ENCODE results near the gene SHROOM3. TPM values are rescaled to one million over a fixed set of nuclear protein-coding genes. Genes with fewer than 3 reads are reported as not detected.
"Not testable (repeated sequence)": the region's sequence is repeated elsewhere in the genome, so short reads cannot be mapped to it uniquely, and the experiment has no call there.

Gene SHROOM3
- total RNA-seq, 2 donors from 2014 or later = 30.6 to 30.9 TPM

DNA sequence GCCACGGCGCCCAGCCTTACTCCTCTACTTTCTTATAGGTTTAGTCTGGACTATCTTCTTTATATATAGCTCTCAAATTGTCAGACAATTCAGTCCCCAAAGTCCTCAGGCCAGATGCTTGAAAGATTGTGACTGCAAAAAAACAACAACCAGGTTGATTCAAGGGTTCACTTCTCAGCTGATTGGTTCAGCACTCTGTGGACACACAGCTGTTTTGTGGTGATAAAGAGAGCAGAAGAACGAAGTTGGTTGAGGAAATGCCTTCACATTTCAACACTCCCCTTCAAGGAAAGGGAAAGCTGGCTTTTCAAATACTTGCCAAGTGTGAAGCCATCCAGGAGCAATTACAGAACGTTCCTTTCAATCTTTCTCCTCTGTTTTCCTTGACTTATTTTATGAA lies 166.8 kb downstream of the SHROOM3 start:
- no peaks in the 10 kb centered on the region for H3K9me3 ChIP-seq
- H3K4me3 ChIP-seq = no peak overlapping the region
- TF ChIP-seq, protein P1, sequence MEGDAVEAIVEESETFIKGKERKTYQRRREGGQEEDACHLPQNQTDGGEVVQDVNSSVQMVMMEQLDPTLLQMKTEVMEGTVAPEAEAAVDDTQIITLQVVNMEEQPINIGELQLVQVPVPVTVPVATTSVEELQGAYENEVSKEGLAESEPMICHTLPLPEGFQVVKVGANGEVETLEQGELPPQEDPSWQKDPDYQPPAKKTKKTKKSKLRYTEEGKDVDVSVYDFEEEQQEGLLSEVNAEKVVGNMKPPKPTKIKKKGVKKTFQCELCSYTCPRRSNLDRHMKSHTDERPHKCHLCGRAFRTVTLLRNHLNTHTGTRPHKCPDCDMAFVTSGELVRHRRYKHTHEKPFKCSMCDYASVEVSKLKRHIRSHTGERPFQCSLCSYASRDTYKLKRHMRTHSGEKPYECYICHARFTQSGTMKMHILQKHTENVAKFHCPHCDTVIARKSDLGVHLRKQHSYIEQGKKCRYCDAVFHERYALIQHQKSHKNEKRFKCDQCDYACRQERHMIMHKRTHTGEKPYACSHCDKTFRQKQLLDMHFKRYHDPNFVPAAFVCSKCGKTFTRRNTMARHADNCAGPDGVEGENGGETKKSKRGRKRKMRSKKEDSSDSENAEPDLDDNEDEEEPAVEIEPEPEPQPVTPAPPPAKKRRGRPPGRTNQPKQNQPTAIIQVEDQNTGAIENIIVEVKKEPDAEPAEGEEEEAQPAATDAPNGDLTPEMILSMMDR (IDR thresholded peaks at IDR 0.05) = no peak
- DNase-seq (ENCODE audit: low spot score) = no peak
- peaks cover 0 to 35% of the 10 kb centered on the region in 2 donors for H3K4me1 ChIP-seq
- H3K27me3 ChIP-seq = no peaks in the 10 kb centered on the region
- H3K36me3 ChIP-seq = no peaks in the 10 kb centered on the region
- no peak overlapping the region for H3K27ac ChIP-seq

DNA sequence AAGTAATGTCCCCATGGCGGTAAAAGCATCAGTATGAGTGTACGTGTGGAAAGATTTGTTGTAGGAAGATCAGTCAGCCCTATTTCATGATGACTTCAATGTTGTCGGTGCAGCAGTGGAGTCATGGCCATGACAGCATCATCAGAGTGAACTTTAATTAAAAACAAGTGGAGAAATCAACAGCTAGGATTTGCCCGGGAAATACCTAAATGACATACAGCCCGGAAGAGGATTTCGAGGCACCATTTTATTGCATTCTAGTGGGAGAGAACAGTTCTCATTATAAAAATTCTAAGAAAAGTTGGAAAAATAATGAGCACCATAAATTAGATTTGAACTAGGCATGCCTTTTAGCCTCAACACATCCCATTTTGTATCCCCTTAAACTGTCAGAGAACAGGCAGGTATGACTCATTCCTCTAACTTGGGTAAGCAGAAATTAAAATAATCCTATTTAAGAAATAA lies 170.1 kb downstream of the SHROOM3 start:
- TF ChIP-seq, protein P1 (IDR thresholded peaks at IDR 0.05) = no peak
- no peak overlapping the region for H3K4me3 ChIP-seq
- H3K4me1 ChIP-seq = peaks cover 0 to 37% of the 10 kb centered on the region in 2 donors
- no peak for DNase-seq (ENCODE audit: low spot score)
- no peaks in the 10 kb centered on the region for H3K36me3 ChIP-seq
- H3K27ac ChIP-seq = no peak overlapping the region
- no peaks in the 10 kb centered on the region for H3K27me3 ChIP-seq
- no peaks in the 10 kb centered on the region for H3K9me3 ChIP-seq

DNA sequence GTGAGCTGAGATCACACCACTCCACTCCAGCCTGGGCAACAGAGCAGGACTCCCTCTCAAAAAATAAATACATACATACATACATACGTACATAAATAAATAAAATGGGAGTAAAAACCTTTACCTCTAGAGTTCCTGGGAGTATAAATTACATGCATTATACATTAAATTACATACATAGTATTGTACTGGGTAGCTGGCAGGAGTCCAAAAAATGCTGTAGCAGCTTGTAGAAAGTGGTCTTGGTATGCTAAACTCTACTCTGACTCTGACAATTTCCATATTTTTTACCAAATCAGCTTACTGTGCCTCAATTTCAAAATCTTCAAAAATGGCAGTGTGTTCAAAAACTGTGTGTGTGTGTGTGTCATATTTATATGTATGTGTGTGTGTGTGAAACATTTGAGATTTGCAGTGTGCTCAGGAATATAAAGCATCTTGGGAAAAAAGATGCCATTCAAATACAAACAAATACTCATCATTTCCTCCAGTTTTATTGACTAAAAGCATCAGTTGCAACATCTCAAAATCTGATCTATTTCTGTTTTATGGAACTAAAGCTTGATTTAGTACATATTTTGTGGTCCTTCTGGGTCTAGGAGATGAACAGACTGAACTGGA lies 171.7 kb downstream of the SHROOM3 start:
- Histone ChIP-seq H3K9me3 (no peaks in the 10 kb centered on the region), H3K27ac (no peak overlapping the region), H3K4me3 (no peak overlapping the region), H3K36me3 (no peaks in the 10 kb centered on the region), H3K27me3 (no peaks in the 10 kb centered on the region), H3K4me1 (peaks cover 0 to 34% of the 10 kb centered on the region in 2 donors)
- TF ChIP-seq, protein P1 (IDR thresholded peaks at IDR 0.05) = no peak
- no peak for DNase-seq (ENCODE audit: low spot score)

DNA sequence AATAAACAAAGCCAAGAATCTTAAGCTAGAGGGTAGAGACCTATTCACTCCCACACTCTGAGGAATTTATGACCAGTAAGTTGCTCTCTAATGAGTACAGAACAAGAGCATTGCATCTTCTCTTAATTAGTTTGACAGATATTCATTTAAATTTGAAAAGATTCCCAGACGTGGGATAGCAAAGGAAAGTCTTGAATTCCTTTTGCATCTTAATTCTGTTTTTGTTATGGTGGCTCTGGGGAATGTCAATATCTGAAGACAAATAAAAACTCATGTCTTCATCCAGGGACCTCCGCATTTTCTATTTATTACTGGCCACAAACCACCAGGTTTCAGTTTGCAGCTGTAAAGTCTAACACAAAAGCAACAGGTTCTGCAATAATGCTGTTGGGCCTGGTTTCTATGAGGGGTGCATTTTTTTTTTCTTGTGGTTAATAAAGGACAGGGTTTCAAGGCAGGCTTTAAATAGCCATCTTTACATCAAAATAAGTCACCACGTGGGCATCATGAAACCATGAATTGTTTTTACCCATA lies 172.3 kb downstream of the SHROOM3 start:
- no peak overlapping the region for H3K4me3 ChIP-seq
- no peak overlapping the region for H3K27ac ChIP-seq
- H3K4me1 ChIP-seq = peaks cover 0 to 34% of the 10 kb centered on the region in 2 donors
- TF ChIP-seq, protein P1 (IDR thresholded peaks at IDR 0.05) = no peak
- DNase-seq (ENCODE audit: low spot score) = no peak
- H3K9me3 ChIP-seq = no peaks in the 10 kb centered on the region
- H3K27me3 ChIP-seq = no peaks in the 10 kb centered on the region
- no peaks in the 10 kb centered on the region for H3K36me3 ChIP-seq

DNA sequence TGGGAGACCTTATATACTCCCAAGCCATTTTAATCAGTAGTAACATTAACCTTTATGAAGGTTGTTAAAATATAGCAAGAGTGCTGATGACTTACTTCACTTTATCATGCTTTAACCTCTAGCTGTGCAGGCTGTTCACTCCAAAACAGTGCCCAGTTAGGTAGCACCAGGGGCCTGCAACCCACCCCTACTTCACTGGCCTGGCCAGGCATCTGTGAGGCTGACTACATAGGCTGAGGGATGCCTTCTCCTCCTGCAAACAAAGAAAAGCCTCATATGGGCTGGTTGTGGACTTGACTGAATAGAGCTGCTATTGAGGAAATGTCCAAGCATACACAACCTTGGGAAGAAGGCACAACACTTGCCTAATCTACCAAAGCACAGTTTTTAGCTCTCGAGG lies 172.8 kb downstream of the SHROOM3 start:
- no peaks in the 10 kb centered on the region for H3K9me3 ChIP-seq
- H3K36me3 ChIP-seq = no peaks in the 10 kb centered on the region
- peaks cover 0 to 34% of the 10 kb centered on the region in 2 donors for H3K4me1 ChIP-seq
- TF ChIP-seq, protein P1 (IDR thresholded peaks at IDR 0.05) = no peak
- H3K4me3 ChIP-seq = no peak overlapping the region
- DNase-seq (ENCODE audit: low spot score) = no peak
- no peaks in the 10 kb centered on the region for H3K27me3 ChIP-seq
- H3K27ac ChIP-seq = no peak overlapping the region

DNA sequence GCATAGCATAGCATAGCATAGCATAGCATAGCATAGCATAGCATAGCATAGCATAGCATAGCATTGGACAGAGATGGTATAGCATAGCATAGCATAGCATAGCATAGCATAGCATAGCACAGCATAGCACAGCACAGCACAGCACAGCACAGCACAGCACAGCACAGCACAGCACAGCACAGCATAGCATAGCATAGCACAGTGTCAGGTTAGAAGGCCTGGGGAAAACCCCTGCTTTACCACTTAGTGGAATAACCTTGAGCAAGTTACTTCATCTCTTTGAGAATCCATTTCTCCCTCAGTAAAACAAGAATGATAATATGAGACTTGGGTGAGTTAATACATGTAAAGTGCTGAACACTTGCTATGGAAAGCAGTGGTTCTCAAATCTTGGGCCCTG lies 173.5 kb downstream of the SHROOM3 start:
- not testable (repeated sequence) for H3K4me3 ChIP-seq; H3K27ac ChIP-seq; H3K27me3 ChIP-seq; H3K36me3 ChIP-seq; H3K9me3 ChIP-seq; DNase-seq (ENCODE audit: low spot score)
- H3K4me1 ChIP-seq = peaks cover 0 to 34% of the 10 kb centered on the region in 2 donors
